Measurements from ENCODE around the gene AKR1B15. TPM values are rescaled to one million over a fixed set of nuclear protein-coding genes. Genes with fewer than 3 reads are reported as not detected.

AKR1B15 gene
- polyA plus RNA-seq (2011; rRNA removed) = 0.10 TPM in 1 of 2 replicates, not detected in the other
- polyA minus RNA-seq (2011; rRNA and poly(A)+ RNA removed) = not detected in 2 replicates

DNA sequence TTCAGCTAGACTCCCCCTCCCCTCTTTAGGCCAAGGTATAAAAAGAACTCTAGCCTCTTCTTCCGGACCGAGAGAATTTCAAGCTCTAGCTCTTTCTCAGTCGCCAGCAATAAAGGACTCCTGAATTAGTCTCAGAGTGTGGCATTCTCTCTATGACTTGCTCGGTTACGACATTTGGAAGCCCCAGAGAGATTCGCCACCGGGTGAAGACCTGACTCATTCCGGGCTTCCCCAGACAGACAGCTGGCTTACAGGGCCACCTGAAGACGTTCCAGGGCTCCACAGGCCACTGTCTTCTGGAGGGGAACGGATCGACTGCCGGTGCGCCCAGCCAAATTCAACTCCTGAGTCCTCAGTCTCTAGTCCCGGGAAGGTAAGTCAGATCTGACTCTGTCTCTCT, at the start of gene AKR1B15:
Gene AKR1B15, plus strand, starts transcription at position 234 of the 400 bp plus-strand sequence. CDS start 15,510 bp downstream, outside the sequence.
- Histone ChIP-seq H3K4me3 (ENCODE audit: low read depth, low read length) (no peak within 1 kb of the TSS), H3K27ac (ENCODE audit: low read depth, low read length) (no peak within 1 kb of the TSS), H3K27me3 (ENCODE audit: control insufficient read depth, insufficient read depth, low read length) (peaks cover 21% of the 10 kb centered on the region), H3K9me3 (ENCODE audit: control insufficient read depth, insufficient read depth, low read length) (no peaks in the 10 kb centered on the region)
- POLR2A ChIA-PET = interaction anchor here (0.7 kb wide), 1 partner anchor 71 kb away, joined by 3 read pairs; no protein-coding TSS in a partner anchor
- CTCF ChIA-PET = interaction anchor here (0.5 to 5.8 kb wide), 12 partner anchors 8 to 116 kb away, joined by 3 to 73 read pairs (median 5); no protein-coding TSS in a partner anchor
- DNase-seq (ENCODE audit: low read depth, low spot score) = no peak
- TF ChIP-seq, protein P1, sequence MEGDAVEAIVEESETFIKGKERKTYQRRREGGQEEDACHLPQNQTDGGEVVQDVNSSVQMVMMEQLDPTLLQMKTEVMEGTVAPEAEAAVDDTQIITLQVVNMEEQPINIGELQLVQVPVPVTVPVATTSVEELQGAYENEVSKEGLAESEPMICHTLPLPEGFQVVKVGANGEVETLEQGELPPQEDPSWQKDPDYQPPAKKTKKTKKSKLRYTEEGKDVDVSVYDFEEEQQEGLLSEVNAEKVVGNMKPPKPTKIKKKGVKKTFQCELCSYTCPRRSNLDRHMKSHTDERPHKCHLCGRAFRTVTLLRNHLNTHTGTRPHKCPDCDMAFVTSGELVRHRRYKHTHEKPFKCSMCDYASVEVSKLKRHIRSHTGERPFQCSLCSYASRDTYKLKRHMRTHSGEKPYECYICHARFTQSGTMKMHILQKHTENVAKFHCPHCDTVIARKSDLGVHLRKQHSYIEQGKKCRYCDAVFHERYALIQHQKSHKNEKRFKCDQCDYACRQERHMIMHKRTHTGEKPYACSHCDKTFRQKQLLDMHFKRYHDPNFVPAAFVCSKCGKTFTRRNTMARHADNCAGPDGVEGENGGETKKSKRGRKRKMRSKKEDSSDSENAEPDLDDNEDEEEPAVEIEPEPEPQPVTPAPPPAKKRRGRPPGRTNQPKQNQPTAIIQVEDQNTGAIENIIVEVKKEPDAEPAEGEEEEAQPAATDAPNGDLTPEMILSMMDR (IDR thresholded peaks at IDR 0.05; ENCODE audit: low read depth, low read length) = no peak

DNA sequence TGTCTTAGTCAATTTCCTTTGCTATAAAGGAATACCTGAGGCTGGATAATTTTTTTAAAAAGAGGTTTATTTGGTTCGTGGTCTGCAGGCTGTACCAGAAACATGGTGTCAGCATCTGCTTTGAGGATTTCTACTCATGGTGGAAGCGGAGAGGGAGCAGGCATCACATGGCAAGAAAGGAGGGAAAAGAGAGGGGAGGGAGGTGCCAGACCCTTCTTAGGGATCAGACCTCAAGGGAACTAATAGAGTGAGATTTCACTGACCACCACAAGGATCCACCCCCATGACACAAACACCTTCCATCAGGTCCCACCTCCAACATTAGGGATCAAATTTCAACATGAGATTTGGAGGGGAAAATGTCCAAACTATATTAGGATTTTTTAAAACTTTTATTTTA, 48.5 kb upstream of the AKR1B15 start:
- Histone ChIP-seq H3K27ac (ENCODE audit: low read depth, low read length) (no peak overlapping the region), H3K9me3 (ENCODE audit: control insufficient read depth, insufficient read depth, low read length) (no peaks in the 10 kb centered on the region), H3K4me3 (ENCODE audit: low read depth, low read length) (no peak overlapping the region), H3K27me3 (ENCODE audit: control insufficient read depth, insufficient read depth, low read length) (no peaks in the 10 kb centered on the region)
- DNase-seq (ENCODE audit: low read depth, low spot score) = no peak
- TF ChIP-seq, protein P1 (IDR thresholded peaks at IDR 0.05; ENCODE audit: low read depth, low read length) = no peak
- CTCF ChIA-PET = interaction anchor here (0.6 to 2.4 kb wide), 3 partner anchors 12 to 68 kb away, joined by 3 to 19 read pairs (median 5); no protein-coding TSS in a partner anchor
- POLR2A ChIA-PET = no interaction called here

DNA sequence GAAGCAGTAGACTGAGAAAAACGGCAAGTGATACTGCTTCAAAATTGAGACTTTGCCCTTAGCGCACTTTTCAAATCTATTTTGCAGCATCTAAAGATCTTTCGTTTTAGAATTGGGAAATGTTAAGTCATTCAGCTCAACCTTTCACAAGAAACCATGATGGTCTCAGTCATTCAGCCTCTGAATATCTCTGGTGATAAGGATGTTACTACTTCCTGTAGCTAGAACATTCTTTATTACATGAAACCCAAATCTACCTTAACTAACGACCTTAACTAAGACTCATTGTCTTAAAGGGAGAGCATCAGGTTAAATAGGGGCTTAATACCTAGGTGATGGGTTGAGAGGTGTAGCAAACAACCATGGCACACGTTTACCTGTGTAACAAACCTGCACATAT, 47.9 kb upstream of the AKR1B15 start:
- no peaks in the 10 kb centered on the region for H3K9me3 ChIP-seq (ENCODE audit: control insufficient read depth, insufficient read depth, low read length)
- no peak for DNase-seq (ENCODE audit: low read depth, low spot score)
- POLR2A ChIA-PET = no interaction called here
- H3K27me3 ChIP-seq (ENCODE audit: control insufficient read depth, insufficient read depth, low read length) = no peaks in the 10 kb centered on the region
- H3K27ac ChIP-seq (ENCODE audit: low read depth, low read length) = no peak overlapping the region
- TF ChIP-seq, protein P1 (IDR thresholded peaks at IDR 0.05; ENCODE audit: low read depth, low read length) = no peak
- no peak overlapping the region for H3K4me3 ChIP-seq (ENCODE audit: low read depth, low read length)
- CTCF ChIA-PET = interaction anchor here (0.5 to 2.4 kb wide), 4 partner anchors 9 to 68 kb away, joined by 3 to 19 read pairs (median 4); no protein-coding TSS in a partner anchor

DNA sequence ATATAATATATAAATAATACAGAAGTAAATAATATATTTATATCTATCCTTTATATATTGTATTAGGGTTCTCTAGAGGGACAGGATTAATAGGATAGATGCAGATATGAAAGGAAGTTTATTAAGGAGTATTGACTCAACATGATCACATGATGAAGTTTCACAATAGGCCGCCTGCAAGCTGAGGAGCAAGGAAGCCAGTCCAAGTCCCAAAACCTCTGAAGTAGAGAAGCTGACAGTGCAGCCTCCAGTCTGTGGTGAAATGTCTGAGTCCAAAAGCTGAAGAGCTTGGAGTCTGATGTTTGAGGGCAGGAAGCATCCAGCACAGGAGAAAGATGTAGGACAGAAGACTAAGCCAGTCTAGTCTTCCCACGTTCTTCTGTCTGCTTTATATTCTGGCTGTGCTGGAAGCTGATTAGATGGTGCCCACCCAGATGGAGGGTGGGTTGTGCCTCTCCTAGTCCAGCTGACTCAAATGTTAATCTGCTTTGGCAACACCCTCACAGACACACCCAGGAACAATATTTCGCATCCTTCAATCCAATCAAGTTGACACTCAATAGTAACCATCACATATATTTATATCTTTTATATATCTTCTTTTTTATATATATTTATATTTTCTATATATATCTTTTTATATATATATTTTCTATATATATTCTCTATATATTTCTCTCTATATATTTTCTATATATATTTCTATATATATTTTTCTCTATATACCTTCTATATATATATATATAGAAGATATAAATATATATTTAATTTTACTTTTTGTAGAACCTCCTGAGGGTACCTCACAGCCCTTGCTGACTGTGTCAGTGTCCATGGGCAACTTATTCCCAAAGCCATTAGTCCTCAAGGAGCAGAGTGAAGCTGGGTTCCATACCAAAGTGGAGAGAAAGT, 46.2 kb upstream of the AKR1B15 start:
- Histone ChIP-seq H3K27me3 (ENCODE audit: control insufficient read depth, insufficient read depth, low read length) (no peaks in the 10 kb centered on the region), H3K9me3 (ENCODE audit: control insufficient read depth, insufficient read depth, low read length) (no peaks in the 10 kb centered on the region), H3K4me3 (ENCODE audit: low read depth, low read length) (no peak overlapping the region), H3K27ac (ENCODE audit: low read depth, low read length) (no peak overlapping the region)
- ChIA-PET POLR2A (no interaction called here), CTCF (interaction anchor here (1.6 to 2.8 kb wide), 2 partner anchors 11 to 70 kb away, joined by 13 to 14 read pairs; no protein-coding TSS in a partner anchor)
- TF ChIP-seq, protein P1 (IDR thresholded peaks at IDR 0.05; ENCODE audit: low read depth, low read length) = no peak
- DNase-seq (ENCODE audit: low read depth, low spot score) = no peak

Data from AG04450 (cell line).